Activated T-helper 1 cell treated with anti-CD3 and anti-CD28 coated beads, Interleukin-2, amount 50 U/mL, for 16 hours (primary cell): ENCODE results near the gene RASA3.
"Not testable (repeated sequence)": the region's sequence is repeated elsewhere in the genome, so short reads cannot be mapped to it uniquely, and the experiment has no call there.

Experiments used
- DNase-seq, 2 donors: peaks; one replicate each; pipeline ENCODE4 v3.0.0-alpha.2; 2020; ENCODE audit warnings: low read depth in 1 of 2, low spot score in 1 of 2

The RASA3 gene

DNA sequence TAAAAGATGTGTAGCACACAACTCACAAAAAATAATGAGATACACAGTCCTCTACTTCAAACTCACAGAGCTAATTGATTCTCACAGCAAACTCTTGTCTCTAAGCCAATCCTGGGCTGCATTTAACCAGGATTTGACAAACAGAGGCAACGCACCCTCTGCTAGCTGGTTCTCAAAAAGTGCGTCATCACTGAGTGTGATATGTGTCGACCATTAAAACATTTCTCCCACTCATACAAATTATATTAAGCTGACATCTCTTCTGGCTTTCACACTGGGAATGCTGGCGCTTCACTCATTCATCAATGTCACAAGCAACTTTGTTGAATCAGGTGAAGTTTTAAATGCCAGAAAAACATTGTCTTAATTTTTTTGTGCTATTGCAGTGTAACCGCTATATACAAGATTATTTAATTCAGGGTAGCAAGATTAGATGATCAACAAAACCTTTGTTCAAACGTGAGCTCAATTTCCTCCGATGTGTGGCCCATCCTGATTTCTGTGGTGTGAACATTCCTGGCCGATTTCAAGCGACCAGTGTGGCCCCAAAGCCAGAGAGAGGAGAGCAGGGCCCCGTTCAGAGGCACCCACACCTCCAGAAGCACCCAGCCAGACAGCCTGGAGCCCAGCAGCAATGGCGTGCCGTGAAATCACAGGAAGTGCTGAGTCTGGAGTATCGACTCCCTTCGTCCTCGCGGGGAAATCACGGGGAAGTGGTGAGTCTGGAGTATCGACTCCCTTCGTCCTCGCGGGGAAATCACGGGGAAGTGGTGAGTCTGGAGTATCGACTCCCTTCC lies 49.4 kb downstream of the RASA3 start:
- no peak for DNase-seq

DNA sequence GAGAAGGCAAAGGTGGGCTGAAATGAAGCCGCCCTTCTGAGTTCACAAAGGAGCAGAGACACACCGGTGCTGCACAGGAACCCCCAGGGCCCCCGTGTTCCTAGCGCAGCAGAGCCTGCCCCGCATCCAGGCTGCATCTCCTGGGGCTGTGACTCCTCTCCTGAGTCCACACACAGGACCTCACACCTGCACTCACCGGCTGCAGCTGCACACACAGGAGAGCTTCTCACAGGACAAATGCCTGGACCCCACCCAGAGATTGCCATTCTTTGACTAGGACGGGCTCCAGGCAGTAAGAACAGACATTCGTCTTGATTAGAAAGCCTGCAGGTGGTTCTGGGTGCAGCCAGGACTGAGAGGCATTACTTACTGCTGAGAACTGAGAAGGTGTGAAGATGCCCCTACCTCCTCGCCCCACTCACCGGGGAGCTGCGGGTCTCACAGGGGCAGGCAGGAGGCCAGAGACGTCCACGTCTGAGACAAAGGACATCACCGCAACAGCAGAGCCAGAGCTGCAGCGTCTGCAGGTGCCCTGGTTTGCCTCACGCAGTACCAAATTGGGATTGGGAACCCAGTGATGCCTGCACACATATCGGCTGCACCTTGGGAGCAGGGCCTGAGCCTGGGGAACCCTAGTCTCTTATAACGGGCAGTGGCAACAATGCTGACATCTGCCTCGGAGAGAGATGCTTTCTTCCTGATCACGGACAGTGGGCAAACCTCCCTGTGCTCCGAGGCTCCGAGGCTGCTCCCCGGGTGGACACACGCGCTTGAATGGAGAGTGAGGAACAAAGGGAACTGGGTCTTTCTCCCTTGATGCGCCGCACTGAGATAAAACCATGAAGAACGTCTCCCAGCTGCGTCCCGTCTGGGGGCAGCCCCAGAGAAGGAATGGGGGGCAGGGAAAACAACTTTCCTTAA lies 50.4 kb downstream of the RASA3 start:
- no peak for DNase-seq

DNA sequence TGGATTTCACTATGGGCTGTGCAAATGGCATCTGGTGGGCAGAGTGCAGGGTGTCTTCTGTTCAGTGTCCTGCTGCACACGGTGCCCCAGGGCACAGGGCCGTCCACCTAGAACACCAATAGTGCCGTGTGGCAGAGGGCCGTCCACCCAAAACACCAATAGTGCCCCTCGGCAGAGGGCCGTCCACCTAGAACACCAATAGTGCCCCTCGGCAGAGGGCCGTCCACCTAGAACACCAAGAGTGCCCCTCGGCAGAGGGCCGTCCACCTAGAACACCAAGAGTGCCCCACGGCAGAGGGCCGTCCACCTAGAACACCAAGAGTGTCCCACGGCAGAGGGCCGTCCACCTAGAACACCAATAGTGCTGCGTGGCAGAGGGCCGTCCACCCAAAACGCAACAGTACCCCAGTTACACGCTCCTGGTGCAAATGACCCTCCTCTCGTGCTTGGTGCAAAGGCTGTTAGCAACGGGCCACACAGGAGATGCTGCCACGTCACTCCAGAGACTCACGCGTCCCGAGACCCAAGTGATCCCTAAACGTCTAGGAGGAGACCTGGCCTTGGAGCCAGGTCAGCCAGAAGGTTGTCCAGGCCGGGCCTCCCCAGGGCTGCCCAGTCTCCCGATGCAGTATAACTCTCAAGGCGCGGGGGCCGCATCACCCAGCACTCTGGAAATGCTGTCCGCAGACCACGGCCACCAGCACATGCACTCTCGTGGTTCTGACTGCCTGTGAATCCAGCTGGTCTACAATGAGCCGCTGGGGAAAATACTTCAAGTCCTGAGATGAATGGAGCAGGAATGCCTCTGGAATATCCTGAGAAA lies 51.5 kb downstream of the RASA3 start:
- DNase-seq, result no peak

DNA sequence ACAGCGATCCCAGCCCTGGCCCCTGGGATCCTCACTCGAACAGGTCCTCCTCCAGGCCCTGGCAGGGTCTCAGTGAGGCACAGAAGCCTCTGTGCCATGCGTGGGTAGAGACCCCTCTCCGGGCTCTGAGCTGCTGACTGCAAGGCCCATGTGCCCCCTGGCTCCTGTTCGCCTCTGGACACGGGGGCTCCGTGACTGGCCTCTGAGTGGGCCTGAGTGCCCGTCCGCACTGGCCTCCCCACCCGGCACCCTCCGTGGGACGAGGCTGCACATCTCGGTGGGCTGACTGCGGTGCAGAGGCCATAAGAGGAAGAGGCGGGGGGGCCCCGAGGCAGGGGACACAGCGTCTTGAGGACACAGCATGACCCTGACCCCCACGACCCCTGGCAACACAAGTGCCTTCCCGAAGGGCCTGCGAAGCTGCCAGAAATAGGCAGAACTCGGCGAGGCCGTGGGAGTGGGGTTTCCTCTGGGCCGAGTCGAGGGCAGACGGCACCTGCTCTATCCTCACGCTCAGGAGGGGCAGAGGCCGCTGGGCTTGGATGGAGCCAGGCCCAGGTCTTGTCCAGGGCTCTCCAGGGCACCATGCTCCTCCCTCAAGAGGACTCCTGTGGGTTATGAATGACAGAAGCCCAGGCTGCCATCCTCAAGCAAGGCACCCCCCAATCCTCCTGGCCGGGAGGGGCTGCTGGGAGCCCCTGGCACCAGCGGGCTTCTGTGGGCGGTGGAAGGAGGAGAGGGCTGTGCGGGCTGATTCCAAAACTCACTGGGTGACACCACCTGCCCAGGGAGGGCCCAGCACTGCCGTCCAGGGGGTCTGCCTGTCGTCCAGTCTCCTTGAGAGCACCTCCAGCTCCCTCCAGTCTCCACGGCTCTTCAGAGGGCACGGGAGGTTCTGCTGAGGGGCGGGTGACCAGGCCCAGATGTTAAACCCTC lies 52.6 kb downstream of the RASA3 start:
- DNase-seq, result no peak

DNA sequence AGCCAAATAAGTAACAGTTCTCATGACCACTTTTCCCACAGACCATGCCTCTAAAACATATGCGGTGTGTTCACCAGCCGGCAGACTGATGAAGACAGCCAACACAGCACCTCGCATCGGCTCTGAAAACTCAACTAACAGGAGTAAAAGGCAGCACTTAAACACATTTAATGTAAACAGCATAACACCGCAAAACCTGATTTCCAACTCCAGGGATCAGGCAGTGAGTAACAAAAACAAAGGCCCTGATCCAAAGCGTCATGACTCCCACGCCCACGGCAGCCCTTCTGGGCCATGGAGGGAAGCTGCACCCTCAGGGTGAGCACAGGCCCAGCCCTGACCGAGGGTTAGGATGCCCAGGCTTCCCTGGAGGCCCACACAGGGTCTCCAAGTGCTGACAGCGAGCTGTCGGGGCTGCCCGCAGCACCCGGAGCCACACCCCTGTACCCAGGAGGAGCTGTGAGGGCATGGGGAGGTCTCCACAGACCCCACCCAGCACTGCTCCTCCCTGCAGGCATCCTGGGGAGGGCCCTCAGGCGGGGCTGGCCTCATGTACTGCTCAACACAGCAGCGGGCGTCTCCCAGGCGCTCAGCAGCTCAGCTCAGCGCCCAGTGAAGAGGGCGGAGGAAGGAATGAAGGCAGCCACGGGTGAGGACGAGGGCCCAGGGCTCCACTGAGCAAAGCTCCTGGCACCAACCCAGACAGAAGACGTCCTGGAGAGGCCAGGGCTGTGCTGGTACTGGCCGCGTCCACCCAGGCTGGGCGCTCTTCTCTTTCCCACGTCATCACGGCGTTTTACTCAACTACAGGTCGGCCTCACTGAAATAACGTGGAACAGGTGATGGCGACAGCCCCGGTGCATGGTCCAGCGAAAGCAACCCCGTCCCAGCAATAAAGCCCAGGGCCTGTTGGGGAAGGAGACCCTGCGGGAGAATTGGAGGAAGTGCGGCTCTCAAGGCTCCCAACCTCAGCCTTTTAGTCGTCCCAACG lies 53.7 kb downstream of the RASA3 start:
- DNase-seq, result no peak

DNA sequence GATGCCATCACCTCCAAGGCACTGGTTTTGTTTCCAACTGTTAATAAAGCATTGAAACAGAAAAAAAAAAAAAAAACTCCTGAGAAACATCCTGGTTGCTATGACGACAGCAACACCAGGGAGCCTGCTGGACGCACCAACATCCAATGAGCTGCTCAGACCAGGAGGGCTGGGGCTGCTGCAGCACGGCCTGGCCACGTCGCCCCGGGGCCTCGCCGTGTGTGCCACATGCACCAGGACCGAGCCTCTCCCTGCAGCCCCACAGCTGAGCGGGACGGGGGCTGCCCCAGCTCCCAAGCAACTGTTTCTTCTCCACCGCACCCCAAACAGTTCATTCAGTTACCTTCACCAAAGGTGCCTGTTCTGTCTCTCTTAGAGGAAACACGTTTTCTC lies 54.5 kb downstream of the RASA3 start:
- DNase-seq, result no peak

DNA sequence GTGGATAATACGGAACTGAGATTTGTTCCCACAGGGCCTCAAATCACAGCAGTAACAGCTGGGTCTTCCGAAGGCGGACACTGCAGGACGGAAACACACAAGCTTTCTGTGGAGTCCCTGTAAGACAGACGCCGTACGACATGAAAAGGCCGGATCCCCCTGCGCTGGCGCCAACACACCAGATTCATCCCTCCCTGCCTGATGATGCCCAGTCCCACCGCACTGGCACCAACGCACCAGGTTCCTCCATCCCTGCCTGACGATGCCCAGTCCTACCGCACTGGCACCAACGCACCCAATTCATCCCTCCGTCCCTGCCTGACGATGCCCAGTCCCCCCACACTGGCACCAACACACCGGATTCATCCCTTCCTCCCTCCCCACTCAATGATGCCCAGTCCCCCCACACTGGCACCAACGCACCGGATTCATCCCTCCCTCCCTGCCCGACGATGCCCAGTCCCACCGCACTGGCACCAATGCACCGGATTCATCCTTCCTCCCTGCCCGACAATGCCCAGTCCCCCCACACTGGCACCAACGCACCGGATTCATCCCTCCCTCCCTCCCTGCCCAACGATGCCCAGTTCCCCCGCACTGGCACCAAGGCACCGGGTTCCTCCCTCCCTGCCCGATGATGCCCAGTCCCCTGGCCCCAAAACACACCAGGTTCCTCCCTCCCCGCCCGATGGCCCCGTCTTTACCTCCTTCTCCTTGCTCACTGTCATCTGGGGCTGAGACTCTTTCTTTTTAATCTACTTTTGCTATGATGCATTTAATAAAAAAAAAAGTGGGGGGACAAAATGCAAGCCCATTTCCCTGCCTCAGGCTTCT lies 55.1 kb downstream of the RASA3 start:
- no peak for DNase-seq

DNA sequence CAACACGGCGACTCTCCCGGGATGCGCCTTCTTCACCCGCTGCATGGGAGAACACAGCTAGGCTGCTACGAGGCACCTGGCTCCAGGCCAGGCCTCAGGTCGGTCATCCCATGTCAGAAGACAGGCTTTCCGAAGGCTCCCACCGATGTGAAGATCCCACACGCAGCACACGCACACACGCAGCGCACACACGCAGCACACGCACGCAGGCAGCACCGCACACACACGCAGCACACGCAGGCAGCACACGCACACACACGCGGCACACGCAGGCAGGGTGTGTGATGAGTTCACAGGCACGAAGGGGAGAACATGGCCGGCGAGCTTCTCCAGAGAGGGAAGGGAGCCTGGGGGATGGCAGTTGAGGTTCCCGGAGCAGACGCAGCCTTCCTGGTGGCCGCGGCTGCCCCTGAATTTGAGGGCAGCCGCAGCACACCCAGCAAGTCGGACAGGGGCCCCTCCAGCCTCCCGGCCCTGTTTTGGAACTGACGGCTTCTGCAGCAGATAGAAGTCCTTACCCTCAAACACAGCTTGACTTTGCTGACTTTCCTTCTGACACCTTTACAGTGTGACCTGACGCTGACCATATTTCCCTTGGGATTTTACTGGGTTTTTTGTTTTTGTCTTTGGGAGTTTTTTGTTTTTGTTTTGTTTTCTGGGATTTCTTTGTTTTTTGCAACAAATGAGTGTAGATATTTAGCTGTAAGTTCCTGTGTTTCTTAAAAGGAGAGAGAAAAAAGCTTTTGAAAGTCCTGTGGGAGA lies 55.9 kb downstream of the RASA3 start:
- DNase-seq, result no peak

DNA sequence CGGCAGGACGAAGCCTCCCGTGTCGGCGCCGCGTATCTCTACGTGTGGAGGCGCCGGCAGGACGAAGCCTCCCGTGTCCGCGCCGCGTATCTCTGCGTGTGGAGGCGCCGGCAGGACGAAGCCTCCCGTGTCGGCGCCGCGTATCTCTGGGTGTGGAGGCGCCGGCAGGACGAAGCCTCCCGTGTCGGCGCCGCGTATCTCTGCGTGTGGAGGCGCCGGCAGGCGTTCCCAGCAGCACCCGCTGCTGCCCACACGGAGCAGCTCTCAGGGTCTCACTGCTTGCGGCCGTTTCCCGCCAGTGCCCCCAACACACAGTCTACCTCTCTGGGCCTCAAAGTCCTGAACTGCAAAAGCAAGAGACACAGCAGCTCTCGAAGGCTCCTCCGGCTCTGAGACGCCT lies 56.6 kb downstream of the RASA3 start:
- not testable (repeated sequence) for DNase-seq

DNA sequence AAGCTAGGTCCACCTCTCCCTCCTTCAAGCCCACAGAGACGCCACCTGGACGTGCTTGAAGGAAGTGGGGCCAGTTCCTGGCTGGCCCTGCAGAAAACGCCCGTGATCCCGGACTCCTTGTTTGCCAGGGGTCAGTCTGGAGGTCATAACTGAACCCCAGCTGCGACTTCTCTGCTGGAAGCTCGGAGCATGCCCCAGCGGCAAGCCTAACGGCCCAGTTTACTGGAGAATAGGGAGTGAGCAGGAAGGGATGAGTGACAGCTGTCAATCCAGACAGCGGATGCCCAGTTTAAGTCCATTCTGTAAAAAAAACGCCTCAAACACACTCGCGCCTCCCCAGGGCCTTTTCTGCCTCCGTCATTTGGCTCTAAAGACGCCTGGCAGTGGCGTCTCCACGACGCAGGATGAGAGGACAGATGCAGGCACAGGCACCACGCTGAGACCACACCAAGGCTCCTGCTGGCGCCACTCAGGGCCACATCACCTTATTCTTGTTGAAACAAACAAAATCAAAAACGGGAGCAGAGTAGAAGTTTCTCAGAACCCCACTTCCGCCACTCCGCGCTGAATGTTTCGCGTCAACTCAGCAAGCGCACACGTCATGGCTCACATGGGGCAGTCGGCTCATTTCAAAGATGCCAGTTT lies 57.6 kb downstream of the RASA3 start:
- no peak for DNase-seq

DNA sequence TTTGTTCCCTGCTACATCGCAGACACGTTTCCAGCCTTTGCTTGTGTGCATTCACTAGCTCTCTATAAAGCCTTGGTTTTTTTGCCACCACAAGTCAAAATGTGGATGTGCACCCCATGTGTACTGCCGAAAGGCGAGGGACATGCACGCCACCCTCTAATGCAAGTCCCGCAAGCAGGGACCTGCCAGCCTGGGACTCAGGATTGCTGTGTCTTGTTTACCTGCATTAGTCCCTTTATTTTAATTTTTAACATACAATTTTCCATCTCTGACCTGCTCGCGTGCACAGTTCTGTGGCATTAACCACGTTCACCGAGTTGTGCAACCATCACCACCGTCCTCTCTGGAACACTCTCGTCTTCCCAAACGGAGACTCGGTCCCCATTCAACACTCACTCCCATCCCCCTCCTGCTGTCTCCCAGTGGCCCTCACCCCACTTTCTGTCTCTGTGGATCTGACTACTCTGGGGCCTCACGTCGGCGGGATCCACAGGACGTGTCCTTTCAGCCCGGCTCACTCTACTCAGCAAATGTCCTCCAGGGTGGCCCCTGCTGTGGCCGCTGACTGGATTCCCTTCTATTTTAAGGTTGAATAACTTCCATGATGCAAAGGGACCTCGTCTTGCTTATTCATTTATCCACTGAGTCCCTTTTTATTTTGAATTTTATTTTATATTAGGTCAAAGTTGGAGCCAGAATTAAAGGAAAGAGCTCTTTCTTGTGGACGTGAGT lies 58.4 kb downstream of the RASA3 start:
- no peak for DNase-seq

DNA sequence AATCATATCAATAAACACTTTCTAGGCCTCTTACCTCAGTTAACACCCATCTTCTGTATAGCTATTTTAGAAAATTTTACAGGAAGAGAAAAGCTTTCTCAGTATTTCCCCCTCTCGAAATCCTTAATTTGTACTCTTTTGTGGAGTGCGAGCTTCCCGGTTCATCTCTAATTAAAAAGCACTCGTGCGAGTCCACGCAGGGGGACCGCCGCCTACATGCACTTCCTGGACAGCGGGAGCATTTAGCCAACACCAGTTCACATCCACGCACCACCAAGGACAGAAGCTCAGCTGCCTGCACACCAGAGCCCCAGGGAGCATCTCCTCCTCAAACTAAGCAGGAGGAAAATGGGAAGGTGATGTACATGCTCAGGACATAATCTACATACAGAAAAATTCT lies 60.0 kb downstream of the RASA3 start:
- no peak for DNase-seq

DNA sequence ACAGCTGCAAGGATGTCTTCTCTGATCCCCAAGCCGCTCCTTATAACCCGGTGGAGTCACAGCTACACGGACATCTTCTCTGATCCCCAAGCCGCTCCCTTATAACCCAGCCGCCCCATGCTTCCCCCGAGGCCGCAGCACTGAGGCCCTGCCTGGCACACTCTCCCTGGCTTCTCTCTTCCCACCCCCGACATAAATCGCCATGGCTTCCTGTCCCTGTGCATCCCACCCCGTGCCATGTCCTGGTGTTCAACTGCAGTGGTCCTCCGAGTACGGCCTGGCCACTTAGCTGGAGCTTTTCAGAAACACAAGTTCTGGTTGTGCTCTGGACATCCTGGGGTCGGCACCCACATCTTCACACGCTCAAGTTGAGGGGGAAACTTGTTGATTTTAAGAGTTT lies 60.4 kb downstream of the RASA3 start:
- DNase-seq, result no peak

DNA sequence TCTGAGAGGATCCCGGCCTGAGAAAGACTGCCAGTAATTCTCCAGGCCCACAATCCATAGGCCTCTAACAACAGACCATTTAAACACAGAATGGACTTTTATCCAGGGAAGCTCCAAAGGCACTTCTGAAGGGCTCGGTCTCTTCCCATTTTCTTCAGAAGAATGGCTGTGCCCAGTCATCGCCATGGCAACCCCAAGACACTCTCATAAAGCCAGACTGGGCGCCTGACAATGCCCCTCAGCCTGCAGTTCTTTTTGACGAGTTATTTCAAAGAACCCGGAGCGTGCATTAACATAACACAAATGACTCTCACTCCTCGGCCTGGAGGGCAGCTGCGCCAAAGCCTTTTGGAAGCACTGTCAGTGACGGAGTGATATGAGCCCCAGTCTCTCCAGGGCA lies 61.0 kb downstream of the RASA3 start:
- DNase-seq, result no peak

DNA sequence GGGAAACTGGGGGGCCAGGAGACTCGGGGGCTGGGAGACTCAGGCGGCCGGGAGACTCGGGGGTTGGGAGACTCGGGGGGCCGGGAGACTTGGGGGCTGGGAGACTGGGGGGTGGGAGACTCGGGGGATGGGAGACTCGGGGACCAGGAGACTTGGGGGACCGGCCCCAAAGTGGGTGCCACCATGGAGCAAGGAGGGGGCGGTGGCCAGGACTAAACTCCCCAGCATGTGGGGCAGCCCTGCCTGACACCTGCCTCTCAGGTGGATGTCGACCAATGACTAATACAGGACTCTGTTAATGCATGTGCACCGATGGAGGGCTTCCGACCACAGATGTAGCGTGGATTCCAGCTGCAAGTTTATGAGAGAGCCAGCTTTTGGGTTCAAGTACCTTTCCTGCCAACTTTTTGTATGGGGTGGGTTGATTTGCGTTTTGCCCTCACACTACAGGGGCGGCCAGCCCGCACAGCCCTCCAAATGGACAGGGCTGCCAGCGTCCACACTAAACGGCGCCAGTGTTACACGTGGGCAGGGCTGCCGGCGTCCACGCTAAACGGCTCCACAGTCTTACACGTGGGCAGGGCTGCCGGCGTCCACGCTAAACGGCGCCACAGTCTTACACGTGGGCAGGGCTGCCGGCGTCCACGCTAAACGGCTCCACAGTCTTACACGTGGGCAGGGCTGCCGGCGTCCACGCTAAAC lies 62.2 kb downstream of the RASA3 start:
- DNase-seq, result no peak
